HEK293T (cell line): Measurements from ENCODE around the gene UFC1.

ENCODE experiments used
- CTBP1 ChIP-seq: fragments of 450-650 bp; IDR thresholded peaks from 2 replicates; pipeline ENCODE4 v1.6.1; 2016; ENCODE audit warnings: borderline replicate concordance
- ELF4 ChIP-seq: fragments of 450-650 bp; IDR thresholded peaks from 2 replicates; pipeline ENCODE4 v1.6.1; 2017; ENCODE audit warnings: antibody characterized with exemption
- L3MBTL2 ChIP-seq: fragments of 450-650 bp; conservative IDR thresholded peaks from 2 replicates; pipeline ENCODE4 v1.6.1; 2016; ENCODE audit warnings: mild to moderate bottlenecking
- LEF1 ChIP-seq: fragments of 450-650 bp; IDR thresholded peaks from 2 replicates; pipeline ENCODE4 v1.6.1; 2017; ENCODE audit warnings: mild to moderate bottlenecking, borderline replicate concordance
- SUZ12 ChIP-seq: fragments of 450-650 bp; IDR thresholded peaks from 2 replicates; pipeline ENCODE4 v1.6.1; 2016; ENCODE audit warnings: mild to moderate bottlenecking

DNA sequence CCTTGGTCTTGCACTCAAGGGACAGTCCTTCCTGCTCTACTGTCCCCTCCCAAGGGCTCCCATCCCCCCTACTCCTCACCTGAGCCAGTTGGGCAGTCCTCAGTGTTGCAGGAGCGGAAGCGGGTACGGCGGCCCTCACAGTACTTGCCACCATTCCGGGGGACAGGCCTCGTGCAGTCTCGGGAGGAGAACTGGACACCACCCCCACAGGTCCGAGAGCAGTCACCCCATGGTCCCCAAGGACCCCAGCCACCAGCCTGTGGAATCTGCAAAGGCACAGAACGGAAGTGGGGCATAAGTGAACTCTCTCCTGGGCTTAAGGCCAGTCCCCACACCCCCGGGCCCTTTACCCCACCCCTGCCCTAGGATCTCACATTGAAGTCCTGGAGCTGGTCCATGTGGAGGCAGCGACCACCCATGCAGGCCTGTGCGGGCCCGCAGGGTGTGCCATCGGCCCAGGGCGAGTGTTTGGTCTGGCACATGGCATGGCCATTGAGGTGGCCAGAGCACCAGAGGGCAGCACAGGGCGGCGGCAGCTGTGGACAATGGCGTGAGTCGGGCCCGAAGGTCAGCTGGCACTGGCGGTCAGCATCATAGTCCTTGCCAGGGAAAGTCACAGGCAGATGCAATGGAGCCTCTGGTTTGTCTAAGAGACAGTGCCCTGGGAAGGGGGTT, 39.9 kb downstream of the UFC1 start:
- no peak for TF ChIP-seq CTBP1
- no peak for TF ChIP-seq ELF4
- no peak for TF ChIP-seq LEF1
- no peak for TF ChIP-seq L3MBTL2
- no peak for TF ChIP-seq SUZ12
